Coronary artery (tissue), 2 donors: ENCODE measurements around the gene C3.

Experiments used
- DNase-seq: peaks from one replicate; pipeline ENCODE4 v3.0.0-alpha.2; 2017; ENCODE audit warnings: low spot score
- H3K27ac ChIP-seq, 2 donors: fragments of 200-600 bp; sonication (generic); one replicate each; pipeline ENCODE4 v1.5.1; 2016 to 2019
- H3K4me3 ChIP-seq: fragments of 200-600 bp; sonication (generic); 2 replicates; pipeline ENCODE4 v1.5.1; 2016; ENCODE audit warnings: mild to moderate bottlenecking, moderate library complexity
- TF ChIP-seq, protein P1 (sequence below): fragments of 200-600 bp; sonication (generic); IDR thresholded peaks from one replicate; pipeline ENCODE4 v1.5.1; 2019; ENCODE audit warnings: antibody characterized with exemption

C3 gene

DNA sequence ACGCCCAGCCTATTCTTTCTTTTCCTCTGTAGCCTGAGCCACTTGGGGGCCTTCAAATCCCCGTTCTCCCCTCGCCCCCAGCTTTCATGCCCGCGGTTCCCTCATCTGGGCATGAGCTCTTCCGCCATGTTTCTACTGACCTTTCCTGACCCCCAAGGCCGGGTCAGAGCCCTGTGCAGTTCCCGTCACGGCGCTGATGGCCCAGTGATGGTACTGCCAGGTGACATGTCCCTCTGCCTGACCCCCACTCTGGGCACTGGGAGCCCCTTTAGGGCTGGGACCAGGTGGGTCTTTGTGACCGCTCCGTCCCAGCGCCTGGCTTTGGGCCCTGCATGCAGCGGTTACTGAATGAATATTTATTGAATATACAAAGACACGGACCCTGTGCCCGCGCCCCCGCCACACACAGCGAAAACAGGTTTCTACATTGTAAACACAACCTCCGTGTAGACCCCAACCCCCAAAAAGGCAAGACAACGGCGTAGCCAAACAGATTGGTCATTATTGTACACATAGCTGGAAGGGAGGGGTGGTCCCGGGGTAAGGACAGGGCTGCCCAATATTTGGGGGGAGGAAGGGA lies 9.2 kb upstream of the C3 start:
- no peak for DNase-seq
- Histone ChIP-seq H3K27ac (peak overlapping the region in 1 of 2 donors; percentile 41), H3K4me3 (no peak overlapping the region)
- TF ChIP-seq, protein P1, sequence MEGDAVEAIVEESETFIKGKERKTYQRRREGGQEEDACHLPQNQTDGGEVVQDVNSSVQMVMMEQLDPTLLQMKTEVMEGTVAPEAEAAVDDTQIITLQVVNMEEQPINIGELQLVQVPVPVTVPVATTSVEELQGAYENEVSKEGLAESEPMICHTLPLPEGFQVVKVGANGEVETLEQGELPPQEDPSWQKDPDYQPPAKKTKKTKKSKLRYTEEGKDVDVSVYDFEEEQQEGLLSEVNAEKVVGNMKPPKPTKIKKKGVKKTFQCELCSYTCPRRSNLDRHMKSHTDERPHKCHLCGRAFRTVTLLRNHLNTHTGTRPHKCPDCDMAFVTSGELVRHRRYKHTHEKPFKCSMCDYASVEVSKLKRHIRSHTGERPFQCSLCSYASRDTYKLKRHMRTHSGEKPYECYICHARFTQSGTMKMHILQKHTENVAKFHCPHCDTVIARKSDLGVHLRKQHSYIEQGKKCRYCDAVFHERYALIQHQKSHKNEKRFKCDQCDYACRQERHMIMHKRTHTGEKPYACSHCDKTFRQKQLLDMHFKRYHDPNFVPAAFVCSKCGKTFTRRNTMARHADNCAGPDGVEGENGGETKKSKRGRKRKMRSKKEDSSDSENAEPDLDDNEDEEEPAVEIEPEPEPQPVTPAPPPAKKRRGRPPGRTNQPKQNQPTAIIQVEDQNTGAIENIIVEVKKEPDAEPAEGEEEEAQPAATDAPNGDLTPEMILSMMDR = no peak

DNA sequence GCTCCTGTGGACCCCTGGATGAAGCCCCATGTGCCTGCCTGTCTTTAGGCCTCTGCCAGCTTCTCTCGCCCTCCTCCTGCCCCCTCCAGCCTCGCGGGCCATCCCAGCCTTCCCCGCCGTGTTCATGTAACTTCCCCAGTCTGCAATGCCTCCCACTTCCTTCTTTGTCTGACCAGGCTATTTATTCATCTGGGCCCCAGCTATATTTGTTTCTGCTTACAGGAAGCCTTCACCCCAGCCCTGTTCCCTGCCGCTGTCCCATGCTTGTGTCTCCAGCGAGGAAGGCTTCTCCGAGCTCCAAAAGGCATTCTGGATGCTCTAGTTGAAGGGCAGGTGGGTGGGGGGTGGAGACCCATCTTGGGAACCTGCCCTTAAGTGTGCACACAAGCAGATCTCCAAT lies 7.9 kb upstream of the C3 start:
- TF ChIP-seq, protein P1 = no peak
- DNase-seq = no peak
- H3K4me3 ChIP-seq = no peak overlapping the region
- H3K27ac ChIP-seq = peak overlapping the region in 1 of 2 donors; percentile 16

DNA sequence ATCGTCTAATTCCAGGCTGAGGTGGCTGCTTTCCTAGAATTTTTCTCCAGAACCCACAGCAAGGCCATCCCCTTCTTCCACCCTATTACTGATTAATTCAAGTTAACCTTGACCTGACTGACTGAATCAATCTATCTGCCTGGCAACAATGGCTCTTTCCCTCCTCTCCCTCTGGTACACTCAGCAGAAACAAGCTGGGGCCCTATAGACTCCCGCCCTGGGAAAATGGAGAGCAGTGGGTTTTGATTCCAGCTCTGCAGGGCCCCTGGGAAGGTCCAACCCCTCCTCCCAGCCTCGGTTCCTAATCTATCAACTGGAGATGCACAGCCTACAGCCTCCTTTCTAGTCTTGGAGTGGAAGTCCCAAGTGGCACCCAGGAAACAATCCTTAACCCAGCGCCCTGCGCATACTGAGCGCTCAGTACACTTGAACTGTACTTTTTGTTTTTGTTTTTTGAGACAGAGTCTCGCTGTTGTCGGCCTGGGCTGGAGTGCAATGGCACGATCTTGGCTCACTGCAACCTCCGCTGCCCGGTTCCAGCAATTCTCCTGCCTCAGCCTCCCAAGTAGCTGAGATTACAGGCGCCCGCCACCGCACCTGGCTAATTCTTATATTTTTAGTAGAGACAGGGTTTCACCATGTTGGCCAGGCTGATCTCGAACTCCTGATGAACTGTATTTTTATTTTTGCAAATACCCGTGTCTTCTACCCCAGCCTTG lies 5.2 kb upstream of the C3 start:
- DNase-seq = no peak
- TF ChIP-seq, protein P1 = no peak
- no peak overlapping the region for H3K4me3 ChIP-seq
- no peak overlapping the region for H3K27ac ChIP-seq

DNA sequence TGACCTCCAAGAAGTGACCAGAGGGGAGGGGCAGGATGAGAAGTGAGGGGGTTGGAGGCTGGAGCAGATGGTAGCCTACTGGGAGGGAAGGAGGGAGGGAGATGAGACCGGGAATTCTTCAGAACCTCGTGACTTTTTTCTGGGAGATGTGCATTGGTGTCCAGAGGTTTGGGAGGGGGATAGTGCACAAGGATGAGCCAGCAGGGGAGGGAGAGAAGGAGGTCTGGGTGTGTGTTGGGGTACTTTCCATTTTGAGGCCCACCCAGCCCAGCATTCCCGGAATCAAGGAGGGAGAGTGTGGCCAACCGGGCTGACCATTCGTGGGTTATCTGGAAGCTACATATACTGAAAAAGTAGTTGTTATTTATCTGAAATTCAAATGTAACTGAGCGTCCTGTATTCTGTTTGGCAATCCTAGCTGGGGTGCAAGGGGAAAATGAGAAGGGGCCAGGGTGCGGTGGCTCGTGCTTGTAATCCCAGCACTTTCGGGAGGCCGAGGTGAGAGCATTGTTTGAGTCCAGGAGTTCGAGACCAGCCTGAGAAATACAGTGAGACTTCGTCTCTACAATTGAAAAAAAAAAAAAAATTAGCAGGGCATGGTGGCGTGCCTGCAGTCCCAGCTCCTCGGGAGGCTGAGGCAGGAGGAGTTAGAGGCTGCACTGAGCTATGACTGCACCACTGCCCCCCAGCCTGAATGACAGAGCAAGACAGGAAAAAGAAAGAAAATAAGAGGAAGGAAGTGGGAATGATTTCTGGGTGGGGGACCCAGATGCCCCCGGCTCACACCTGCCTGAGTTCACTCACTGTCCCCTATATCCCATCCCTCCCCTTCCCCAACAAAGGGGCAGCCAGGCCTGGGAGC lies 4.4 kb upstream of the C3 start:
- TF ChIP-seq, protein P1 = no peak
- H3K27ac ChIP-seq = peak overlapping the region in 1 of 2 donors; percentile 5
- no peak overlapping the region for H3K4me3 ChIP-seq
- no peak for DNase-seq

DNA sequence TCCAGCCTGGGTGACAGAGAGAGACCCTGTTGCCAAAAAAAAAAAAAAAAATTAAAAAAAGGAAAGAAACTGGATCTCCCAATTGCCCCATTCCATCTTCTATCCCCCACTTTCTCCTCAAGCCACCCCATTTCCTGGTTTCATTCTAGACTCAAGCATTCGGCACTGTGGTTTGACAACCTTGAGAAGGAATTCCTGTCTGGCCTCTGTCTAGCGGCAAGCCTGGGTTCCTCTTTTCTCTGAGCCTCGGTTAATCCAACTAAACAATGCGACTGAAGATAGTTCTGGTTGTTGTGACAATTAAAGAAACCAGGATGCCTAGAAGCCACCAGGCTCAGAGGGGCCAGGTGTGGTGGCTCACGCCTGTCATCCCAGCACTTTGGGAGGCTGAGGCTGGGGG lies 3.3 kb upstream of the C3 start:
- DNase-seq = no peak
- peak overlapping the region in 1 of 2 donors; percentile 70 for H3K27ac ChIP-seq
- H3K4me3 ChIP-seq = no peak overlapping the region
- TF ChIP-seq, protein P1 = no peak

DNA sequence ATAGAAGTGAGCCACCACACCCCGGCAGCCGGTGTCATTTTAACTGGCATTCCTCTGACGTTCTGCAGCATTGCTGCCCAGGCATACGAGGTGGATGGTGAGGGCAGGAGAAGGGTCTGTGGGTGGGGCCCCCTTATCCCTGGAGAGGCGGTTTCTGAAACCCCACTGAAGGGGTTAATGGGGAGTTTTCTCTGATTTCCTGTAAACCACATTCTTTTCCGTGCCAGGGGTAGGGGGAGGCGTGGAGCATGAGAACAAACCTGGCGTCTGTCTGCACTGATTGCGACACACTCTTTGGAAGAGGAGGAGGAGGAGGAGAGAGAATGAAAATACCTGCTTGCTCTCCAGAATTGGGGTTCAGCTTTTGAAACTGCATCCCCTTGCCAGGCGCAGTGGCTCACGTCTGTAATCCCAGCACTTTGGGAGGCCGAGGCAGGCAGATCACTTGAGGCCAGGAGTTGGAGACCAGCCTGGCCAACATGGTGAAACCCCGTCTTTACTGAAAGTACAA lies 2.7 kb upstream of the C3 start:
- TF ChIP-seq, protein P1 = no peak
- Histone ChIP-seq H3K4me3 (peak overlapping the region; percentile 42), H3K27ac (peak overlapping the region in 1 of 2 donors; percentile 70)
- DNase-seq = no peak
